DOHH2 (cell line): Measurements from ENCODE around the gene GATAD2A.

Experiments
- CTCF ChIP-seq: fragments of 200-600 bp; sonication (generic); IDR thresholded peaks from one replicate; pipeline ENCODE4 v1.5.1; 2014; ENCODE audit warnings: antibody characterized with exemption, mild to moderate bottlenecking, low read depth, low read length; ENCODE audit not compliant: poor library complexity, severe bottlenecking
- EZH2phosphoT487 ChIP-seq: fragments of 200-600 bp; sonication (generic); IDR thresholded peaks from 2 replicates; pipeline ENCODE4 v1.6.1; 2017; ENCODE audit warnings: borderline replicate concordance, mild to moderate bottlenecking, antibody characterized with exemption, low read length, moderate library complexity, mixed read lengths

- TF ChIP-seq CTCF (no peak), EZH2phosphoT487 (no peak)
Measured at GRCh38 chr19:19547674-19548336, 142.3 kb downstream of the GATAD2A start.
